HEK293 (cell line): ENCODE measurements around the gene TEDC2.

ENCODE experiments used
- GLIS2 ChIP-seq: fragments of 450-650 bp; formaldehyde crosslinking; IDR thresholded peaks from 2 replicates; pipeline ENCODE4 v1.5.1; 2016; ENCODE audit warnings: missing biosample characterization, missing genetic modification characterization
- PRDM1 ChIP-seq: fragments of 450-650 bp; formaldehyde crosslinking; IDR thresholded peaks from 2 replicates; pipeline ENCODE4; 2016; ENCODE audit warnings: missing biosample characterization, missing genetic modification characterization
- PRDM10 ChIP-seq: fragments of 450-650 bp; formaldehyde crosslinking; IDR thresholded peaks from 2 replicates; pipeline ENCODE4 v1.5.1; 2016; ENCODE audit warnings: missing biosample characterization, missing genetic modification characterization
- SCRT1 ChIP-seq: fragments of 450-650 bp; formaldehyde crosslinking; IDR thresholded peaks from 2 replicates; pipeline ENCODE4 v1.5.1; 2016; ENCODE audit warnings: missing biosample characterization, missing genetic modification characterization, borderline replicate concordance
- SETDB1 ChIP-seq: IDR thresholded peaks from one replicate; pipeline ENCODE4 v1.6.1; 2017; ENCODE audit warnings: mild to moderate bottlenecking, low read length, moderate library complexity, mixed read lengths; ENCODE audit not compliant: insufficient read length
- WT1 ChIP-seq: fragments of 450-650 bp; formaldehyde crosslinking; IDR thresholded peaks from 2 replicates; pipeline ENCODE4 v1.5.1; 2016; ENCODE audit warnings: missing biosample characterization, missing genetic modification characterization
- ZBTB11 ChIP-seq: fragments of 450-650 bp; formaldehyde crosslinking; conservative IDR thresholded peaks from 2 replicates; pipeline ENCODE4 v1.5.1; 2016; ENCODE audit warnings: low read depth, missing biosample characterization, missing genetic modification characterization
- ZBTB6 ChIP-seq: fragments of 450-650 bp; formaldehyde crosslinking; IDR thresholded peaks from 2 replicates; pipeline ENCODE4 v1.5.1; 2017; ENCODE audit warnings: missing biosample characterization, missing genetic modification characterization
- ZBTB7A ChIP-seq: fragments of 450-650 bp; formaldehyde crosslinking; IDR thresholded peaks from 2 replicates; pipeline ENCODE4 v1.5.1; 2016; ENCODE audit warnings: low read depth, missing biosample characterization, missing genetic modification characterization
- ZFP37 ChIP-seq: fragments of 450-650 bp; formaldehyde crosslinking; IDR thresholded peaks from 2 replicates; pipeline ENCODE4 v1.5.1; 2016; ENCODE audit warnings: missing biosample characterization, missing genetic modification characterization
- ZFP41 ChIP-seq: fragments of 450-650 bp; formaldehyde crosslinking; IDR thresholded peaks from 2 replicates; pipeline ENCODE4 v1.5.1; 2016; ENCODE audit warnings: missing biosample characterization, missing genetic modification characterization, borderline replicate concordance
- ZIC2 ChIP-seq: fragments of 450-650 bp; formaldehyde crosslinking; IDR thresholded peaks from 2 replicates; pipeline ENCODE4 v1.5.1; 2016; ENCODE audit warnings: missing biosample characterization, missing genetic modification characterization
- ZNF155 ChIP-seq: fragments of 450-650 bp; formaldehyde crosslinking; IDR thresholded peaks from 2 replicates; pipeline ENCODE4 v1.5.1; 2016; ENCODE audit warnings: missing biosample characterization, missing genetic modification characterization
- ZNF175 ChIP-seq: fragments of 450-650 bp; formaldehyde crosslinking; IDR thresholded peaks from 2 replicates; pipeline ENCODE4 v1.5.1; 2016; ENCODE audit warnings: missing biosample characterization, missing genetic modification characterization
- ZNF221 ChIP-seq: fragments of 450-650 bp; formaldehyde crosslinking; IDR thresholded peaks from 2 replicates; pipeline ENCODE4 v1.5.1; 2017; ENCODE audit warnings: missing biosample characterization, missing genetic modification characterization, borderline replicate concordance
- ZNF248 ChIP-seq: fragments of 450-650 bp; formaldehyde crosslinking; IDR thresholded peaks from 2 replicates; pipeline ENCODE4 v1.5.1; 2017; ENCODE audit warnings: missing biosample characterization, missing genetic modification characterization
- ZNF324 ChIP-seq: fragments of 450-650 bp; formaldehyde crosslinking; IDR thresholded peaks from 2 replicates; pipeline ENCODE4 v1.5.1; 2016; ENCODE audit warnings: missing biosample characterization, missing genetic modification characterization
- ZNF391 ChIP-seq: fragments of 450-650 bp; formaldehyde crosslinking; IDR thresholded peaks from 2 replicates; pipeline ENCODE4 v1.5.1; 2016; ENCODE audit warnings: low read depth, missing biosample characterization, missing genetic modification characterization, borderline replicate concordance
- ZNF48 ChIP-seq: fragments of 450-650 bp; formaldehyde crosslinking; IDR thresholded peaks from 2 replicates; pipeline ENCODE4 v1.5.1; 2016; ENCODE audit warnings: missing biosample characterization, missing genetic modification characterization
- ZNF549 ChIP-seq: fragments of 450-650 bp; IDR thresholded peaks from 2 replicates; pipeline ENCODE4 v1.5.1; 2018; ENCODE audit warnings: missing biosample characterization, missing genetic modification characterization, mild to moderate bottlenecking, inconsistent platforms, moderate library complexity
- ZNF571 ChIP-seq: fragments of 450-650 bp; formaldehyde crosslinking; IDR thresholded peaks from 2 replicates; pipeline ENCODE4 v1.5.0; 2017; ENCODE audit warnings: missing biosample characterization, missing genetic modification characterization
- ZNF596 ChIP-seq: fragments of 450-650 bp; IDR thresholded peaks from 2 replicates; pipeline ENCODE4 v1.5.0; 2018; ENCODE audit warnings: missing biosample characterization, mild to moderate bottlenecking, missing genetic modification characterization, moderate library complexity
- ZNF621 ChIP-seq: fragments of 450-650 bp; formaldehyde crosslinking; IDR thresholded peaks from 2 replicates; pipeline ENCODE4 v1.5.1; 2017; ENCODE audit warnings: missing biosample characterization, missing genetic modification characterization
- ZNF645 ChIP-seq: fragments of 450-650 bp; formaldehyde crosslinking; IDR thresholded peaks from 2 replicates; pipeline ENCODE4; 2016; ENCODE audit warnings: missing biosample characterization, missing genetic modification characterization
- ZNF76 ChIP-seq: fragments of 450-650 bp; formaldehyde crosslinking; IDR thresholded peaks from 2 replicates; pipeline ENCODE4; 2016; ENCODE audit warnings: low read depth, missing biosample characterization, missing genetic modification characterization, borderline replicate concordance
- ZNF843 ChIP-seq: fragments of 450-650 bp; formaldehyde crosslinking; IDR thresholded peaks from 2 replicates; pipeline ENCODE4 v1.5.1; 2016; ENCODE audit warnings: missing biosample characterization, missing genetic modification characterization
- ZSCAN30 ChIP-seq: fragments of 450-650 bp; IDR thresholded peaks from 2 replicates; pipeline ENCODE4 v1.5.1; 2018; ENCODE audit warnings: missing biosample characterization, mild to moderate bottlenecking, missing genetic modification characterization, moderate library complexity
- TF ChIP-seq, protein P1 (sequence below): fragments of 450-650 bp; formaldehyde crosslinking; IDR thresholded peaks from 2 replicates; pipeline ENCODE4 v1.5.1; 2016; ENCODE audit warnings: missing biosample characterization, missing genetic modification characterization

TEDC2 gene

GRCh38 chr16:2466667-2467527 lies 7.0 kb downstream of the TEDC2 start (continued):
- TF ChIP-seq SCRT1 (no peak), PRDM1 (tag by site-specific recombination) (no peak), ZNF621 (no peak), ZIC2 (tag by site-specific recombination) (peak; percentile 43; the same call in 1 of the 2 replicates), ZNF391 (tag by site-specific recombination) (no peak), ZNF549 (tag by site-specific recombination) (no peak), ZNF76 (tag by site-specific recombination) (no peak), ZFP37 (peak; percentile 32; the same call in 1 of the 2 replicates), SETDB1 (no peak), ZNF596 (no peak), ZBTB11 (no peak), ZFP41 (tag by site-specific recombination) (no peak), ZSCAN30 (tag by site-specific recombination) (no peak), WT1 (tag by site-specific recombination) (no peak), ZNF248 (tag by site-specific recombination) (no peak), ZBTB7A (tag by site-specific recombination) (0 out of 2 replicates have a peak, but pooled peaks have one; percentile 82), ZNF221 (tag by site-specific recombination) (no peak), GLIS2 (tag by site-specific recombination) (no peak), ZBTB6 (tag by site-specific recombination) (no peak), ZNF571 (tag by site-specific recombination) (no peak), ZNF645 (no peak), ZNF155 (no peak), PRDM10 (tag by site-specific recombination) (peak; percentile 82), ZNF48 (tag by site-specific recombination) (no peak), ZNF324 (tag by site-specific recombination) (no peak), ZNF175 (no peak), ZNF843 (tag by site-specific recombination) (0 out of 2 replicates have a peak, but pooled peaks have one; percentile 21)
- TF ChIP-seq, protein P1, sequence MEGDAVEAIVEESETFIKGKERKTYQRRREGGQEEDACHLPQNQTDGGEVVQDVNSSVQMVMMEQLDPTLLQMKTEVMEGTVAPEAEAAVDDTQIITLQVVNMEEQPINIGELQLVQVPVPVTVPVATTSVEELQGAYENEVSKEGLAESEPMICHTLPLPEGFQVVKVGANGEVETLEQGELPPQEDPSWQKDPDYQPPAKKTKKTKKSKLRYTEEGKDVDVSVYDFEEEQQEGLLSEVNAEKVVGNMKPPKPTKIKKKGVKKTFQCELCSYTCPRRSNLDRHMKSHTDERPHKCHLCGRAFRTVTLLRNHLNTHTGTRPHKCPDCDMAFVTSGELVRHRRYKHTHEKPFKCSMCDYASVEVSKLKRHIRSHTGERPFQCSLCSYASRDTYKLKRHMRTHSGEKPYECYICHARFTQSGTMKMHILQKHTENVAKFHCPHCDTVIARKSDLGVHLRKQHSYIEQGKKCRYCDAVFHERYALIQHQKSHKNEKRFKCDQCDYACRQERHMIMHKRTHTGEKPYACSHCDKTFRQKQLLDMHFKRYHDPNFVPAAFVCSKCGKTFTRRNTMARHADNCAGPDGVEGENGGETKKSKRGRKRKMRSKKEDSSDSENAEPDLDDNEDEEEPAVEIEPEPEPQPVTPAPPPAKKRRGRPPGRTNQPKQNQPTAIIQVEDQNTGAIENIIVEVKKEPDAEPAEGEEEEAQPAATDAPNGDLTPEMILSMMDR (tag by site-specific recombination), result no peak
